Right lung (tissue), 5 donors: ENCODE measurements around the gene KIF18B. TPM values are rescaled to one million over a fixed set of nuclear protein-coding genes. Genes with fewer than 3 reads are reported as not detected.

Experiments used
- DNase-seq, 2 donors: peaks; one replicate each; pipeline ENCODE4 v3.0.0-alpha.2; 2013
- polyA plus RNA-seq, 5 donors: library from polyadenylated mRNA; unstranded; fragments of 120-200 nt; gene quantifications; one replicate each; pipeline versions ENCODE4 v1.2.1 to v1.2.3, GENCODE V29; 2013; ENCODE audit warnings: inconsistent platforms in 1 of 5, low replicate concordance in 1 of 5; ENCODE audit not compliant: insufficient read length in 5 of 5, insufficient read depth in 1 of 5

The KIF18B gene
- polyA plus RNA-seq, 5 donors = 10.8 to 22.9 (median 14.5) TPM

- DNase-seq = no peak
Measured at GRCh38 chr17:44906010-44906646, 41.4 kb downstream of the KIF18B start.

- DNase-seq = no peak
Measured at GRCh38 chr17:44905006-44906000, 42.3 kb downstream of the KIF18B start.

GRCh38 chr17:44904001-44904984, 43.3 kb downstream of the KIF18B start:
- DNase-seq = no peak

GRCh38 chr17:44903012-44903685, 44.4 kb downstream of the KIF18B start:
- DNase-seq = no peak

- DNase-seq = no peak
Measured at GRCh38 chr17:44902135-44902760, 45.3 kb downstream of the KIF18B start.

GRCh38 chr17:44901411-44901921, 46.1 kb downstream of the KIF18B start:
- no peak for DNase-seq

GRCh38 chr17:44900894-44901293, 46.7 kb downstream of the KIF18B start:
- DNase-seq = no peak

- DNase-seq = peak; percentile 94 to 96
Measured at GRCh38 chr17:44899074-44899782, 48.3 kb downstream of the KIF18B start, which contains the start of gene EFTUD2. Gene EFTUD2 (minus strand): TSS chr17:44899445. CDS start chr17:44894521, 4,924 bp downstream.

GRCh38 chr17:44898768-44899073, 48.9 kb downstream of the KIF18B start:
- no peak for DNase-seq

- no peak for DNase-seq
Measured at GRCh38 chr17:44894642-44895041, 52.9 kb downstream of the KIF18B start.

- no peak for DNase-seq
Measured at GRCh38 chr17:44892250-44892649, 55.3 kb downstream of the KIF18B start.

GRCh38 chr17:44889003-44889402, 58.6 kb downstream of the KIF18B start:
- no peak for DNase-seq

- DNase-seq = no peak
Measured at GRCh38 chr17:44887971-44888954, 59.3 kb downstream of the KIF18B start.

GRCh38 chr17:44887016-44887415, 60.6 kb downstream of the KIF18B start:
- no peak for DNase-seq

GRCh38 chr17:44884941-44885340, 62.6 kb downstream of the KIF18B start:
- no peak for DNase-seq

- no peak for DNase-seq
Measured at GRCh38 chr17:44881145-44881544, 66.4 kb downstream of the KIF18B start.

- DNase-seq = no peak
Measured at GRCh38 chr17:44880062-44880461, 67.5 kb downstream of the KIF18B start.

- DNase-seq = no peak
Measured at GRCh38 chr17:44879376-44879775, 68.2 kb downstream of the KIF18B start.
